ENCODE results near the gene CCNL2.
"Not testable (repeated sequence)": the region's sequence is repeated elsewhere in the genome, so short reads cannot be mapped to it uniquely, and the experiment has no call there.

Gene CCNL2

DNA sequence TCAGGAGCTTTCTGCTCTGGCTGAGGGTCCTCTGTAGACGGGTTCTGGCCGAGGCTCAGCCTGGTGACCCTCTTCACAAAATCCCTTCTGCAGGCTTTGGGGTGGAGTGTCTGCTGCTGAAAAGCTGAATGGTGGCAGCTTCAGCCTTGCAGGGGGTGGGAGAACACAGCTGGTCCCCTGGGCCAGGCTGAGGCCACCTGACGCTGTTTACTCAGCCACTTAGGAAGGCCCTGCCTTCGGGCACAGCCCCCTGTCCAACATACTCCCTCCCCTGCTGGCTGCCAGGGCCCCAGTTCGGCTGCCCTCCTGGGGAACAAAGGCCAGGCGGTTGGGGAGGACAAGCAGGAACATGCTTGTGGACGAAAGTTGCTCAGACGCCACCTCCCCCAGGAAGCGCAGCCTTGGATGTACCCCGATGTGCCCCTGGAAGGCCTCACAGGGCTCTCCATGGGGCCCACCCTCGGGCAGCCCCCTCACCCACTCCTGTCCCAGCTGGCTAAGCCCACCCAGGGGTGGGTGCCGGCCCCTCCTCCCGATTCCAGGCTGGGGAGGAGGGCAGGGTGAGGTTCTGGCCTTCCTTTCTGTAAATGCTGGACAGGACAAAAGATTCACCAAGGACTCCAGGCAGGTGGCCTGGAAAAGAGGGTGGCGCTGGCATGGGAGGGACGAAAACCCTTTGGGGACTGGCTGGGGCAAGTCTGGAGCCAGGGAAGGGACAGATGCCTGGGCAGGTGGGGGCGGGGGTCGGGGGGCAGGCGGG, 22.2 kb upstream of the CCNL2 start, which contains the start of gene ANKRD65:
Gene ANKRD65, minus strand, starts transcription at position 130 of the 760 bp plus-strand sequence. CDS start 271 bp downstream, outside the sequence.
- DNase-seq (ENCODE audit: extremely low spot score, insufficient read length, low read depth) (no peak), FAIRE-seq (no peak)

DNA sequence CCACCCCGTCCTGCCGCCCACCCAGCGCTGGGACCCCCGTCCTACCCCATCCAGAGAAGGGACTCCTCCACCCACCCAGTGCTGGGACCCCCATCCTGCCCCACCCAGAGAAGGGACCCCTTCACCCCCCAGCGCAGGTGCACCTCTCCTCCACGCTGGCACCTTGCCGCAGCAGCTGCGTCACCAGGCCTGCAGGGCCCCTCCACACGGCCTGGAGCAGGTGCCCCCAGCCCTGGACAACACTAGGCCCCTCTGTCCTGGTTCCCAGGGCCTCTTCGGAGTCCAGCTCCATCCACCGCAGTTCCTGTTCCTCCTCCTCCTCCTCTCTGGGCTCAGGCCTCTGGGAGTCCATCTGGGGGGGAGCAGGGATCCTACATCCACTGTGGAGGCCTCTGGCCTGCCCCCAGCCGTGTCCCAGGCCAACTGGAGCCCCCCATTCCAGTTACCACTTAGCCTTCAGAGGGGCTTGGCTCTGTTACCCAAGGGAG, 21.6 kb upstream of the CCNL2 start:
- no peak for DNase-seq (ENCODE audit: extremely low spot score, insufficient read length, low read depth)
- FAIRE-seq: no peak

DNA sequence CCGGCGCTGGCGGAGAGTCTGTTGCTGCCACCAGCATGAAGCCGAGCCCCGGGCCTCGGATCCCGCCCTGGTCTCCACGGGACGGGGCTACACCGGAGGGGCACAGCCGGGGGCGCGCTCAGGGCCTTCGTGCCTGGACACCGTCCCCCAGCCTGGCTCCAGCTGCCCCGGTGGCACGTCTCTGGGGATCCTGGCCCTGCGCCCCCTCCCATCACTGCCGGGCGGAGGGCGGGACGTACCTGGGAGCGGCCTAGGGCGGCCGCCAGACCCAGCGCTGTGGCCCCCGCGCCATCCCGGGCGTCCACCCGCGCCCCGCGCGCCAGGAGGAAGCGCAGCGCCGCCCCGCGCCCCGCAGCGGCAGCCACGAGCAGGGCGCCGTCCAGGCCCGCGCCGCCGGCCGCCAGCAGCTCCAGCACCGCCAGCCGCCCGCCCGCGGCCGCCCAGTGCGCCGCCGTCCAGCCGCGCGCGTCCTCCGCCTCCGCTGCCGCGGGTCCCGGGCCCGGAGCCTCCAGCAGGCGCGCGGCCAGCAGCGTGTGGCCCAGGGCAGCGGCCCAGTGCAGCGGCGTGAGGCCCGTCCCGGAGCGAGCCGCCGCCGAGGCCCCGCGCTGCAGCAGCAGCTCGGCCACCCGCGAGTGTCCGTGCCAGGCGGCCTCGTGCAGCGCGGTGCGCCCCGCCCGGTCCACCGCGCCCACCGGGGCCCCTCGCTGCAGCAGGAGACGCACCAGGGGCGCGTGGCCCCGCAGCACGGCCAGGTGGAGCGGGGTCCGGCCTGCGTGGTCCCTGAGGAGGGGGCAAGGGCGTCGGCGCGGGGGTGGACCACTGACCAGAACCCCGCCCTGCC, 20.9 kb upstream of the CCNL2 start:
- FAIRE-seq (no peak), DNase-seq (ENCODE audit: extremely low spot score, insufficient read length, low read depth) (no peak)

DNA sequence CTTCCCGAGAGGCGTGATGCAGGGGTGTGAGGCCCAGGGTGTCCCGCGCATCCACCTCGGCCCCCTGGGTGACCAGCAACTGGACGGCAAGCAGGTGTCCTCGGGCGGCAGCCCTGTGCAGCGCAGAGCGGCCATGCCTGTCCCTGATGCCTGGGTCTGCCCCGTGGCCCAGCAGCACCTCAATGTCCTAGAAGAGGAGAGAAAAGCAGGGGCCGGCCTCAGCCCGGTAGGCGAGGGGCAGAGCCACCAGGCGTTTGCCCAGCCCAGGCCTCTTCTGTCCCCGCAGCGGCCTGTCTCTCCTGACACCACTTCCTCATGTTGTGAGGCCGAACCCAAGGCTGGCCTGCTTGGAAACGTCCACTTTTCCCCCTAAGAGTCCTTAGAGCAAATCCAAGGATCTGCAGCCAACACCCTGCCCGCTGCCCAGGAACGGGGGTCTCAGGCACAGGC, 20.3 kb upstream of the CCNL2 start:
- no peak for FAIRE-seq
- DNase-seq (ENCODE audit: extremely low spot score, insufficient read length, low read depth): no peak

DNA sequence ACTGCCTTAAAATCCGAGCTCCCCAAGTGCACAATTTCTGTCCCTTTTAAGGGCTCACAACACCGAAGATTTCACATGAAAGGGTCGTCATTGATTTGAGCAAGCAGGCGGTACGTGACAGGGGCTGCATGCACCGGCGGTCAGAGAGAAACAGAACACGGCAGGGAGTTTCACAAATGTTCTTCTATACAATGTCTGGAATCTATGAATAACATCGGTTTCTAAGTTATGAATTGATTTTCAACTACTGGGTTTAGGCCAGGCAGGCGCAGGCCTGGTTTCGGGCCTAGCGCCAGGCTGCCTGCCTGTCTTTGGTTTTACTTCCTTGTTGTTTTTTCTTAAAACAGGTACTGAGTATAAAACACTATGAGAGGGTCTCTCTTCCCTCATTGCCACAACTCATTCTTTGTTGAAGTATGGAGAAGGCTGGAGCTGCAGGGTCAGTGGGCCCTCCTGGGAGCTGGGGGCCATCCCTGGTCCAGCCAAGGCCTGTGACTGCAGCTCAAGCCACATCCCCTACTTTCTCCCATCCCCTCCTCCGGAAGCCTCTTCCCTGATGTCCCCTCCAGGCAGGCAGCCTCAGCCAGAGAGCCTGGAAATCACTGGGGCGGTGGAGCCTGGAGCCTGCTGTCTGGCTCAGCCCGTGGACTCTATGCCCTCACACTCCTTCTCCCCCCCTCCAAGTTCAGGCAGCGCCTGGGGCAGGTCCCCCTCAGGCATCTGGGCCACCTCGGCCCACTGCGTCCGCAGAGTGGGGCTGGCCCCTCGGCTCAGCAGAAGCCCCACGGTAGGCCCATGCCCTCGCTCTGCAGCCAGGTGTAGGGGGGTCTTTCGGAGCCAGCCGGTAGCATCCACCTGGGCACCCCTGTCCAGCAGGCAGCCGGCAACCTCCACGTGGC, 19.6 kb upstream of the CCNL2 start:
- FAIRE-seq: peak; percentile 89
- no peak for DNase-seq (ENCODE audit: extremely low spot score, insufficient read length, low read depth)

DNA sequence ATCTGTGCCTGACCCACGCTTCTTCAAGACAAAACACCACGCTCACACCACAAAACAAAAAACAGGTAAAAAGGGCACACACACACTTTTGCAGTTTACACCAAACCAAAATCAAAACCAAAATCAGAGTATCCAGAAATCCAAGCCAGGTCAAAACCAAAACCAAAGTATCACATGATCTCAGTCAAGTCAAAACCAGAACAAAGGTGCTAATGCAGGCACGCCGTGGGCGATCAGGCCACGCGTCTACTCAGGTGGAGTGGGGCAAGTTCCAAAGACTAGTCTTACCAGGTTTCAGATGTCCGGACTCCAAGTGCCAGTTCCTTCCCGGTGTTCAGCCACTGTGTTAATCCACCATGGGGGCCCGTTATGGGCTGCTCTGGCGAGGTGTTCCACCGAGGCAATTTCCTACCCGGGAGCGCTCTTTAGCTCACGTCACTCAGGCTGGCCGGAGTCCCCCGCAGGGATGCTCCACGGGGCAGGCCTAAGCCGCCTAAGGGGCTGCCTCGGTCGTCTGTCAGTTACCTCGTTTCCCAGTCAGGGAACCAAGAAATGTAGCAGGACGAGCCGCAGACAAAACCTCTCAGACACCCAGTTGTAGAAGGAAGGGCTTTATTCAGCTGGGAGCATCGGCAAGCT, 18.8 kb upstream of the CCNL2 start:
- peak; percentile 59 for FAIRE-seq
- DNase-seq (ENCODE audit: extremely low spot score, insufficient read length, low read depth): not testable (repeated sequence)

DNA sequence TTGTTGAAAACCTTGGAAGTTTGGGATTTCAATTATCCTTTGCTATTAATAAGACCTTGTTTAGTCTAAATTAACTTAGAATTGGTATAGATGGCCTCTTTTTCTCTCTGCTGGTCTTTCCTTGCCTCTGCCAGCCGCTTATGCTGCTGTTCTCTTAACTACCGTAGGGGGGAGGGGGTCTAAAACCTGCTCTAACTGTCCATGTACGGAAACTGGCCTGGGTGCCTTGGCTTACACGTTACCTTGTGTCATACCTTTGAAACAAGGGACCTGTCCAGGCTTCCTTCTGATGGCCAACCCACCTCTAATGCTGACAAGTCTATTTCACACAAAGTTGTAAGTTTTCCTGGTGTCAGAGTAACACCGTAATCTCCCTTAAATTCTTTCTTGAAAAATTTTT, 18.3 kb upstream of the CCNL2 start:
- FAIRE-seq; DNase-seq (ENCODE audit: extremely low spot score, insufficient read length, low read depth): not testable (repeated sequence)

DNA sequence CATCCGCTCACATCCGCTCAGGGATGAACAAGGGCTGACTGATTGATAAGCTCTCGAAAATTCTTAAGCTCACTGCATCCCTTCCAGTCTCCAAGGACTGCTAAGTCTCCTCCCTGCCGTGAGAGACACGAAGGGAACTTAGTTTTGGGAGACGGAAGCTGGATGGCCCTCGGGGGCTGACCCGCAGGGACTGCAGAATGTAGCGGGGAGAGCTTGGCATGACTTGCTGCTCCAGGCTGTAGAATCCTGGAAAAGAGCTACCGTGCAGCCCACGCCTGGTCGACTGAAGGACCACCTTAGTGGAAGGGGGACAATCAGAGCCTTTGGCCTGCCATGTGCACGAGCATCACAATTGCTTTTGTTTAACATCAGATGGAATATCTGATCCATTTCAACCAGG, 16.6 kb upstream of the CCNL2 start:
- DNase-seq (ENCODE audit: extremely low spot score, insufficient read length, low read depth) (no peak), FAIRE-seq (no peak)

DNA sequence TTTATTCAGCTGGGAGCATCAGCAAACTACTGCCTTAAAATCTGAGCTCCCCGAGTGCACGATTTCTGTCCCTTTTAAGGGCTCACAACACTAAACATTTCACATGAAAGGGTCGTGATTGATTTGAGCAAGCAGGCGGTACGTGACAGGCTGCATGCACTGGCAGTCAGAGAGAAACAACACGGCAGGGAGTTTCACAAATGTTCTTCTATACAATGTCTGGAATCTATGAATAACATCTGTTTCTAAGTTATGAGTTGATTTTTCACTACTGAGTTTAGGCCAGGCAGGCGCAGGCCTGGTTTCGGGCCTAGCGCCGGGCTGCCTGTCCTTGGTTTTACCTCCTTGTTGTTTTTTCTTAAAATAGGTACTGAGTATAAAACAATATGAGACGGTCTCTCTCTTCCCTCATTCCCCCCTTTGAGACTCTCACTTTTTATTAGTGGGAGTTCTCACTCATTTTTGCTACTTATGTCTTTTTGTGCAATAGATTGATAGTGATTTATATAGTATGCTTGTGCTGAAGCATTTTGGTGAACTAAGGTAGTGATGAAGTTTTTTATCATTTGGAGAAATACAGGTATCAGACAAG, 13.3 kb upstream of the CCNL2 start:
- DNase-seq (ENCODE audit: extremely low spot score, insufficient read length, low read depth); FAIRE-seq: not testable (repeated sequence)

DNA sequence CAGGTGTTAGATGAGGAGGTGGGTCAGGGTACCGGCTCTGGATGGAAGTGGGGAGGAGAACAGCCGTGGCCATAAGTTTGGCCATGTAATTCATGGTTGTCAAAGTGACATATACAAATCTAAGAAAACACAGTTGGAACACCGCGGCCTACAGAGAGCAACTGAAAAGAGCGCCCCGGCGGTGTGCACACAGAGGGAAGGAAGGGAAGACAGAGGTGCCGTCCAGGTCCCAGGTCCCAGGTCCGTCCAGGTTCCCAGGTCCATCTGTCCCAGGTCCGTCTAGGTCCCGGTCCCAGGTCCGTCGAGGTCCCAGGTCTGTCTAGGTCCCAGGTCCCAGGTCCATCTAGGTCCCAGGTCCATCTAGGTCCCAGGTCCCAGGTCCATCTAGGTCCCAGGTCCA, 12.5 kb upstream of the CCNL2 start:
- no peak for FAIRE-seq
- DNase-seq (ENCODE audit: extremely low spot score, insufficient read length, low read depth): no peak

DNA sequence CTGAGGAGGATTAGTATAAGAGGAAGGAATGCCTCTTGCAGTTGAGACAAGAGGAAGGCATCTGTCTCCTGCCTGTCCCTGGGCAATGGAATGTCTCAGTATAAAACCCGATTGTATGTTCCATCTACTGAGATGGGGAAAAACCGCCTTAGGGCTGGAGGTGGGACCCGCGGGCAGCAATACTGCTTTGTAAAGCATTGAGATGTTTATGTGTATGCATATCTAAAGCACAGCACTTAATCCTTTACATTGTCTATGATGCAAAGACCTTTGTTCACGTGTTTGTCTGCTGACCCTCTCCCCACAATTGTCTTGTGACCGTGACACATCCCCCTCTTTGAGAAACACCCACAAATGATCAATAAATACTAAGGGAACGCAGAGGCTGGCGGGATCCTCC, 11.1 kb upstream of the CCNL2 start:
- not testable (repeated sequence) for DNase-seq (ENCODE audit: extremely low spot score, insufficient read length, low read depth); FAIRE-seq

DNA sequence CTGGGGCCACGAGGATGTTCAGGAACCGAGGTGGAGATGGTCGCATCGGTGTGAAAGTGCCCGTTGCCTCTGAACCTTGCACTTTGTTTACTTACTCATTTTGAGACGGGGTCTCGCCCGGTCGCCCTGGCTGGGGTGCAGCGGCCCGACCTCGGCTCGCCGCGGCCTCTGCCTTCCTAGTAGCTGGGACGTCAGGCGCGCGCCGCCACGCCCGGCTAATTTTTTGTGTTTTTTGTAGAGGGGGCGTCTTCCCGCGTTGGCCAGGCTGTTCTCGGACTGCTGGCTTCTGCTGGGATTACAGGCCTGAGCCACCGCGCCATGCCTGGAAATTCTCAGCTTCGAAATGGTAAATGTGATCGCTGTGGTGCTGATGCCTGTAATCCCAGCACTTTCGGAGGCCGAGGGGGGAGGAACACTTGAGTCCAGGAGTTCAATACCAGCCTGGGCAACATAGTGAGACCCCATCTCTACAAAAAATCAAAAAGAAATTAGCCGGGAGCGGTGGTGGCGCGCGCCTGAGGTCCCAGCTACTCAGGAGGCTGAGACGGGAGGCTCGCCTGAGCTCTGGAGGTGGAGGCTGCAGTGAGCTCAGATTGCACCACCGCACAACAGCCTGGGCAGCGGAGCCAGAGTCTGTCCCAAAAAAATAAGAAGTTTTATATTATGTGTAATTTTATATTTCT, 8.6 kb upstream of the CCNL2 start:
- DNase-seq (ENCODE audit: extremely low spot score, insufficient read length, low read depth) (no peak), FAIRE-seq (no peak)

DNA sequence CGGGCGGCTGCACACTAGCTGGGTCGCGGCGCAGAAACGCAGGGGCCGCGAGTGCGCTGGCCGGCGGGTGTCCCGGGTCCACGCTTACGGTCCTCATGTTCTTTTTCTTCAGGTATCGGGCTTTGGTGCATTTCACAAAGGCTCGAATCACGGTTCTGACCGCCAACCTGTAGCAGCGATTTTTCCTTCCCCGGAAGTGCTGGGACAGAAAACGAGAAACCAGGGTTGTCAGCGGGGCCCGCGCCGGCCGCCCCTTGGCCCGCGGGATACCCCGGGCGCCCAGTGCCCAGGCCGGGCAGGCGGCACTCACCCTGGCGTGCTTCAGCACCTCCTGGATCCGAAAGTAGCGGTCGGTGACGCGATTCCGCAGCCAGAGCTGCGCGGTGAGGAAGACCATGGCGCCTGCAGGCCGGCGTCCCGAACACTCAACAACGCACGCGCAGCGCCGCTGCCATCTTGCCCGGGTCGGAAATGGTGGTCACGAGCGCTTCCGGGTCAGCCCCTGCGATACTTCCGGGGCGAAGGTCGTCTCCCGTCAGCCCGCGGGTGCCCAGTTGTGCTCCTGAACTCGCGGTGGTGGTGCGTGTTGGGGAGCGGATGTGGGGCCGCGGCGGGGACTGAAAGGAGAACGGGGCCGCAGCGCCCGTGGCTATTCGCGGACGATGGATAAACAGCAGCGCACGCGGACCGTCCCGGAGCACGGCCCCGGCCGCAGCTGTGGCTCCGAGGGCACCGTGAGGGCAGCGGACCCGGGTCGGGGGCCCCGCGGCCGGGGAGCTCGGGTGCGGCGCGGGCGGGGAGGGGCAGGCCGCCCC, 7.9 kb upstream of the CCNL2 start, which contains the start of gene MRPL20:
Gene MRPL20, minus strand, starts transcription at position 473 of the 815 bp plus-strand sequence. Its CDS starts 76 bp downstream, at position 397.
- DNase-seq (ENCODE audit: extremely low spot score, insufficient read length, low read depth): peak; percentile 89
- peak; percentile 94 for FAIRE-seq

DNA sequence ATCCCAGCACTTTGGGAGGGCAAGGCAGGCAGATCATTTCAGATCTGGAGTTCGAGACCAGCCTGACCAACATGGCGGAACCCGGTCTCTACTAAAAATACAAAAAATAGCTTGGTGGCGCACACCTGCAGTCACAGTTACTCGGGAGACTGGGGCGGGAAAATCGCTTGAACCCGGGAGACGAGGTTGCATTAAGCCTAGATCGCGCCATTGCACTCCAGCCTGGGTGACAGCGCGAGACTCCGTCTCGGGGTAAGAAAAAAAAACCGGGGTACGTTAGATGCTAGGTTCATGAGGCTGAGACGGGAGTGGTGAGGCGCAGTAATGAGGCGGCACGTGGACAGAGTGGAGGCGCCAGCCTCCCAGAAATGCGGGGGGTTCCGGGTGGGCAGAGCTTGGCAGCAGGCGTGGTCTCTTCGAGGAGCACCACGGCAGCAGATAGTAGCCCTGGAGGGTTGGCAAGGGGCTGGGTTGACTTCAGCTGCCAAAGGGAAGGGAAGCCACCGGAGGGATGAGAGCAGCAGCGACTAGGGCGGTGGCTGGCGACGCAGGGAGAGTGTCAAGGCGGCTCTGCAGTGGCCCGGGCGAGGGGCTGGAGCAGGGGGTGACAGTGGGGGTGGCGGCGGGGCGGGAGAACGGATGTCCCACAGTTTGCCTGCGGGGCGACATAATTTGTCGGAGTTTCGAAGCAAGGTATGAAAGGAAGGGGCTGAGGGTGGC, 7.1 kb upstream of the CCNL2 start:
- no peak for DNase-seq (ENCODE audit: extremely low spot score, insufficient read length, low read depth)

DNA sequence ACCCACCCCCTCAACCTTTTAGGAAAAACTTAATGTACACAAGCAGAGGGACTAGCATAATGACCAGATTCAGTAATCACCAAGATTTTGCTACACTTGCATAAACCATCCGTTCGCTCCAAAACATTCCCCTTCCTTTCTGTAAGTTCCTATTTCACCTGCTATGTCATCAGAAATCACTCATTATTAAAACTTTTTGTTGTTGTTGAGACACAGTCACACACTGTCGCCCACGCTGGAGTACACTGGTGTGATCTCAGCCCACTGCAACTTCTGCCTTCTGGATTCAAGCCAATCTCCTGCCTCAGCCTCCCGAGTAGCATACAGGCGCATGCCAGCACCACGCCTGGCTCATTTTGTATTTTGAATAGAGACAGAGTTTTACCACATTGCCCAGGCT, 4.5 kb upstream of the CCNL2 start:
- no peak for DNase-seq (ENCODE audit: extremely low spot score, insufficient read length, low read depth)
- no peak for FAIRE-seq

More for the DNA sequence above, 7.1 kb upstream of the CCNL2 start:
- FAIRE-seq: no peak

DNA sequence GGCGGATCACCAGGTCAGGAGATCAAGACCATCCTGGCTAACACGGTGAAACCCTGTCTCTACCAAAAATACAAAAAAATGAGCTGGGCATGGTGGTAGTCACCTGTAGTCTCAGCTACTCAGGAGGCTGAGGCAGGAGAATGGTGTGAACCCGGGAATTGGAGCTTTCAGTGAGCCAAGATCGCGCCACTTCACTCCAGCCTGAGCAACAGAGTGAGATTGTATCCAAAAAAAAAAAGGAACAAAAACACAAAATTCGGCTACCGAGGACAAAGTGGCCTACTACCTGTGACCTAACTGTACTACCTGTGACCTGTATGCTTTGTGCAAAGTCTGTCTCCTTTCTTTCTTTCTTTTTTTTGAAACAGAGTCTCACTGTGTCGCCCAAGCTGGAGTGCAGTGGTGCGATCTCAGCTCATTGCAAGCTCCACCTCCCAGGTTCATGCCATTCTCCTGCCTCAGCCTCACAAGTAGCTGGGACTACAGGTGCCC, 3.8 kb upstream of the CCNL2 start:
- not testable (repeated sequence) for FAIRE-seq

More for the DNA sequence above, 3.8 kb upstream of the CCNL2 start:
- DNase-seq (ENCODE audit: extremely low spot score, insufficient read length, low read depth): not testable (repeated sequence)

Data from GM18507 (cell line).